Measurements from ENCODE around the gene FRMD3.
A peak's percentile ranks its signal among the peaks of the same experiment; 100 is the strongest.

The FRMD3 gene

DNA sequence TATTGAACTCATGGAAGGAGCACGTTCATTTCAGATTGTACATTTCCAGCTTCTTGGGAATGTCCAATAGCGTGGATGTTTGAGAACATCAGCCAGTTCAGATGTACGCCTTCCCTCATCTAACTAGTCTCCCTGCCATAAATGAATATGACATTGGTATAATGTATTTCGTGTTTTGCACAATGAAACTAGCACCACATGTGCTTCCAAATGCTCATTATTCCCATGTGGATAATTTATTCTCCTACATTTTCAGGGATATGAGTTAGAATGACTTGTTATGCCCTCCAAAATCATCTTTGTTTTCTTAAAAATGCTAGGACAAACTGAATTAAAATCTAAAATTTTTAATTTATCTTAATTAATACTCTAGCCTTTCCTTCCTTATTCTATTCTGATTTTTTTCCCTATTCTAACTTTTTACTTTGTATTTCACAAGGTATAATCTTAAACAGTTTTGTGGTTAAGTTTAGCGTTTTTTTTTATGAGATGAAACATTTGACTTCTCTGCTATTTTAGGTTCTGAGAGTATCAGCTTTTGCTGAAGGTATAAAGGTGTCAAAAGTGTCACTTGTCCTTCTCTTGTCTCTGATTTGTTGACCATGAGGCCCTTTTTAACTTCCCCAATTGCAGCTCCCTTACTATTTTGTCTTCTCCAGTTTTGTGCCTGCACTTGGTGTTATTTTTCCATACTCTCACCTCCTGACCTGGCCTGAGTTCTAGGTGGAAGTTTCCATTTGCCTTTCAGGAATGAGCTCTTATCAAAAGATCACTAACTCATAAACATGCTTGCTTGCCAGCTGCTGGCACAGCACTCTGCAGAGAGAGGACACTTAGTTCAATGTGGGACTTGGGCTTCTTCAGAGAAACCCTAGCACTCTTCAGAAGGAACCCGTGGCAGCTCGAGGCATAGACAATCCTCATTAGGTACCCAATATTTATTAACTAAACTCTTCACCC lies 106.8 kb downstream of the FRMD3 start:
- DNase-seq, result no peak

DNA sequence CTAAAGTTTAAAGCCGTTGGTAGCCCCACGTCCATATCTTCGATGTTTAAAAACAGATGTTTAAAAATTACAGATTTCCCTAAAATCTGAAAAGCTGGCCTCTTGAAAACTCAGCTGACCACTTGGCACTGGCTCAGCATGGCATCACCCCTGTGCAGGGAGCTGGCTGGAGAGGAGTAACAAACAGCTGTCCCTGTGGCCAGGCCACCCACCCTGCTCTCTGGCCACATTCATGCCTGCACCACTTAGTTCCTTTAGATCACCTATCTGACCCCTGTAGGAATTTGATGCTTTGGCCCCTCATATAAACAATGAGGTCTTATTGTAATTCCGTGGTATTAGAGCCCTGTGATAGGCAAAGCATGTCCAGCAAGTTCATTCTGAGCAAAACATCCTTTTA lies 107.5 kb downstream of the FRMD3 start:
- DNase-seq, result no peak

DNA sequence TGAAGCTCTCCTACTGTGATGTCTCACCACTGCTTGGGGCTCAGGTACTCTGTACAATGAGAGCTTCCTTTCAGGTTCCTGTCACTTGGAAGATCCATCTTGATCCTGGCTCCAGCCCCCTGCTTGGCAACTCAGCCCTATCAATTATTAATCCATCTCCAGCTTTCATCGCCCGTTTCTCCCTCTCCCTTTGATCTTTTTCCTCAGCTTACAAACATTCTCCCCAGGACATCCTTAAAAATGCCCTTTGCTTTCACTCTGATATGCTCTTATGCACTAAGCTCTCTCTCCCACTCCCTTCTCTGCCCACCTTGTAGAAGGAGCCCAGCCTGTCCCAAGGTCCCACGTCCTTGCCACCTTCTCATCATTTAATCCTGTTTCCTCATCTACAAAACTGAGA lies 109.0 kb downstream of the FRMD3 start:
- no peak for DNase-seq

DNA sequence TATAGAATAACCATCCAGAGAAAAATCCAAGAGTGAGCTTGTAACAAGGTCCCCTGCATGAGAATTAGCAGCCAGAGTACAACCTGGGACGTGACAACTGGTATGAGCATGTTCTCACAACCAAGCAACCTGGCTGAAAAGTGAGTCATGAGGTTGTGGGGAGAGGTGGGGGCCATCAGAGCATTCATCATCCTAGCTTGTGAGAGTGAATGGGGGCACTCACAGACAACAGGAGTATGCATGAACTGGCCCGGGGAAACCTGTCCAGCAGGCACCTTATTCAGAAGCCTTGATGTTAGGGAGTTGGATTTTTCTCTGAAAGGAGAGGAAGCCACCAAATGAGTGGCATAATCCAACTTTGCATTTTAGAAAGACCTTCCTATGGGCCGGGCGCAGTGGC lies 113.0 kb downstream of the FRMD3 start:
- DNase-seq, result peak; percentile 2

DNA sequence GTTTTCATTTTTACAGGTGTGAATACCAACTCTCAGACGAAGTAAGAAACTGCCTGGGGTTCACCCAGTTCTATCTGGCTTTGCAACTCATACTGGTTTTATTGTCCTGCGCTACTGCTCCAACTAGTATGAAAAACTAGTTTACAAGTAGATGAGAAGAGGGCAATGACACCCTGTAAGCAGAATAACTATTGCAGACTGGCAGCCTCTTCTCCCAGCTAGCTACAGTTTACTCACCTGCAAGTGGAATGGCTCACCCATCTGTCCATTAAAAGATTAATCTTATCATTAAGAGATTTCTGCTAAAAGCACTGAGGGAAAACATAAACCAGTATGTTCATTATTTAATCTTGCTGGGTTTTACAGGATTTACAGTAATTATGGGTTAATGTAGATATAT lies 113.4 kb downstream of the FRMD3 start:
- DNase-seq, result no peak

DNA sequence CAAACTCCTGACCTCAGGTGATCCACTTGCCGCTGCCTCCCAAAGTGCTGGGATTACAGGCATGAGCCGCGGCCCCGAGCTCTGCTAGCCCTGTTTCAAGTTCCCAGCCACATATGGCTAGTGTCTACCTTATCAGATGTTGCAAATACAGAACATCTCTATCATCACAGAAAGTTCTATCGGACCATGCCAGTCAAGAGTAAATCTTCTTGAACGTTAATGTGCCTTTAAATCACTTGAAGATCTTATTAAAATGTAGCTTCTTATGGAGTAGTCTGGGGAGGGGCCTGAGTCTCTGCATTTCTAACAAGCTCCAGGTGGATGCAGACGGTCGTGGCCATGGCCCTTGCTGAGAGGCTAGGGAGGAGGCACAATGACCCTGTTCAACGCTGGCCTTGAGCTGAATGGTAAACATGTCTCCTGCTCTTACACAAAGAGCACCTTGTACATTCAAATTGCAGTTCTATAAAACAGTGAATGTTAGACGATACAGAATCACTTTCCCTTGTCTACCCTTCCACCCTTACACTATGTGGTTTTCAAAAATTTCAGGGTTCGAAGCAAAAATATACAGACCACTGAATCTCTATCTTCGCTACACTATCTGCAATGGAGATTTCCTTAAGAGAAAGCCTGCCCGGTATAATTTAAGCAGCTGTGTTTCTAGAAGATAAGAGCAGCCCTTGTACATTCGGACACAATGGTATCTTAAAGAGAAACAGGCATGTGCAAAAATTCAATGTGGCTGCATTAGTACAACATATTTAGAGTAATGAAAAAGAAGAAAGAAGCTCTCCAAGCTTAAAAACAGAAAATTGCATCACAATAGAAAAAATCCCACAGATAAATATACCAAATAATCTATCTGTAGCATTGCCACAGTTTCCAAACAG lies 114.1 kb downstream of the FRMD3 start:
- no peak for DNase-seq

DNA sequence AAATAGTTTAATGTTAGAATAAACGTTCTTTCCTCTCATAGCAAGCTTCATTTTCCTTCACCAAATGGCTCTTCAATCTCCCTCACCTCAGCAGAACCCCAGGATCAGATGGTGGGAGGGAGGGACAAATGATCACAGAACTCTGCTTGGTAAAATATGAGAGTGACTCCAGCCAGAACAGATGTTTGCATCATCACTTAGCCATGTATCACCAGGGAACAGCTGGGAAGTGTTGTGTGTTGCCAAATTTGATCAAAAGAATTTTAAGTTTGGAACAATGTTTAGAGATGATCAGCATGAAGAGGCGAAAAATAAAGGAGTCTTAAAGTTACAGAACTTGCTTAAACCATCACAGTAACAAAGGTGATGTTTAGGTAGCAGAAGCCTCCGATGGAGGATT lies 115.7 kb downstream of the FRMD3 start:
- no peak for DNase-seq

DNA sequence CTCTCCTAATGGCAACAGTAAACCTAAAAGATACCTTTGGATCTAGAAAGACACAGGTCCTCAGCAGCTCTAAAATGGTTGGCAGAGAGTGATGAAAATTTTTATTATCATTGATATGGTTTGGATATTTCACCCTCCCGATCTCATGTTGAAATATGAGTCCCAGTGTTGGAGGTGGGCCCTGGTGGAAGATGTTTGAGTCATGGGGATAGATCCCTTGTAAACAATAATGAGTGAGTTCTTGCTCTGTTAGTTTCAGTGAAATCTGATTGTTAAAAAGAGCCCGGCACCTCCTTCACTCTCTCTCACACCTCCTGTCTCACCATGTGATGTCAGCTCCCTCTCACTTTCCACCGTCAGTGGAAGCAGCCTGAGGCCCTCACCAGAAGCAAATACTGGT lies 117.7 kb downstream of the FRMD3 start:
- no peak for DNase-seq

DNA sequence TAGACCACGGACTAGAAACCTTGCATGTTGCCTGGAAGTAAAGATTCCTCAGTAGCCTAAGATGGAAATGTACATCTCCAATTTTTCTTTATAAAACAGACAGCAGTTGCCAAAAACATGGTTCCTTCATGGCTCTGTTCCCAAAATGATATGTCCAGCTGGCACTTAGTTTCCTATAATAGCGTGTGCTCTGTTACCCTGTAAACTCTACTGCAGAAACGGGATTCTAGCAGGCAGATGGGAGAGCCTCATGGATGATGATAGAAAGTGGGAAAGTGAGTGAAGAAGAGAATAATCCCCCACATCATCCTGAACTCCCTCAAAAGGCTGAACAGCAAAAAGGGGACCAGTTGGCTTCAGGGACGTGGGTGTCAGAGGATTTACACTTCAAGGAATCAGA lies 118.2 kb downstream of the FRMD3 start:
- no peak for DNase-seq

DNA sequence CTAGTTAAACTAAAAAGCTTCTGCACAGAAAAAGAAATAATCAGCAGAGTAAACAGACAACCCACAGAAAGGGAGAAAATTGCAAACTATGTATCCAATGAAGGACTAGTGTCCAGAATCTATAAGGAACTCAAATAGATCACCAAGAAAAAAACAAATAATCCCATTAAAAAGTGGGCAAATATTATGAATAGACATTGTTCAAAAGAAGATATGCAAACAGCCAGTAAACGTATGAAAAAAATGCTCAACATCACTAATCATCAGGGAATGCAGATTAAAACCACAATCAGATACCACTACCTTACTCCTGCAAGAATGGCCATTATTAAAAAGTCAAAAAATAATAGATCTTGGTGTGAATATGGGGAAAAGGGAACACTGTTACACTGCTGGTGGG lies 119.9 kb downstream of the FRMD3 start:
- DNase-seq, result no peak

DNA sequence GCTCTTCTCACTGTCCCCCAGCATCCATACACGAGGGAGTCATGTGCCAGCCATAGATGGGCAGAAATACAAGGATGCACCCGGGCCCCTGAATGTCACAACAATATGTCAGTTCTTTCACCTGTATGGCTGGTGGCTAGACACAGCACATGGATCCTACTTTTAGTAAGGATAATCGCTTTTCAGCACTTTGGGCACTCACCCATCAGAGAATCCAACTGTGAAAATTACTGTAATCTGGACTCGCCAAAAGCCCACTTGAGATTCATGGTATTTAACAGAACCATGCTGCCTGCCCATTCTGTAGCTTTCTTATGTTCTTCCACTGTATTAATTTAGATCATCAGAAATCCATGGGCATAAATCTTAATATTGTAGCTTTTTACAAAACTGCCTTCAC lies 124.8 kb downstream of the FRMD3 start:
- no peak for DNase-seq

DNA sequence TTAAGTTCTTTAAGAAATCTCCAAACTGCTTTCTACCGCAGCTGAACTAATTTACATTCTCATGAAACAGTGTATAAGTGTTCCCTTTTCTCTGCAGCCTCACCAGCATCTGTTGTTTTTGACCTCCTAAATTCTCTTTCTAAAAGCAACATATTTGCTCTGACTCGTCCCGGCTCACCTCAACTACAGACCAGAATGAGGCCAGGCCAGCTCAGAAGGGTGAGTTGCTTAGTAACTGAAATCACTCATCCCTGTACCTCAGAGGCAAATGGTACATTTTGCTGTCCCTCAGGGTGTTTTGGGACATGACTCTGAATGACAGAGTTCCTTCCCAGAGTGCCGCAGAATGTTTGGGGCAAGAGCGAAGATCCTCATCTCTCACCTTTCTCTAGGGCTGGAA lies 127.5 kb downstream of the FRMD3 start:
- no peak for DNase-seq

DNA sequence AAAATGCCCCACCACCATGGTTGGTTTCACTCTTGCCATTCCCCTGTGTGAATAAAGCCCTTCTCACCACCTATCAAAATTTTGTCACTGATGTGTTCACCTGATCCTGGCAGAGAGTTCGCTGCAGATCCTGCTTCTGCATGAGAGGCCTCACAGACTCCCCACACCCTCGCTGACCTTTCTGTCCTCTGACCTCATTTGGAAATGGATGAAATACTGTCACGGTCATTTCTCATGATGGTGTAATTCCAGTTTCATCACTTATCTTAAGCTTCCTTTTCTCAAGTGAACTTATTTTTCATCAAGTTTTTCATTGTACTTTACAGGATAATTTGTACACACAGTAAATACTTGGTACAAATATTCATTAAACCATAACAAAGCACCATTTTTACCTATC lies 131.3 kb downstream of the FRMD3 start:
- no peak for DNase-seq

DNA sequence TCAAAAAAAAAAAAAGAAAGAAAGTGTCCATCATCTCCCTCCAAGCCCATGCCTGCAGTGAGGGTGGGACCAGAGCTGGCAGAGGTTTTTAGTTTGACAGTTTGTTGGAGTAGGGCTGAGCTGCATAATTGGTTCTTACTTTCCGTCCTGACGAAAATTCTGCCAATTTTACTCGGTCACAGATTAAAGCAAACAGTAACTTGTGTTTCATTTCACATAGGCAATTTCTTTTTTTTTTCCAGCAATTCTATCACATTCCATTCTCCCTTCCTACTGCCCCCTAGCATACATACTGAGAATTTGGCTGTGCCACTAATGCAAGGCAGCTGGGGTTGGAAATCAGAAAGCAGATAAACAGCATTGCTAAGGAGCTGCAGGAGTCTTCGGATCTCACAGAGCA lies 132.4 kb downstream of the FRMD3 start:
- DNase-seq, result no peak

DNA sequence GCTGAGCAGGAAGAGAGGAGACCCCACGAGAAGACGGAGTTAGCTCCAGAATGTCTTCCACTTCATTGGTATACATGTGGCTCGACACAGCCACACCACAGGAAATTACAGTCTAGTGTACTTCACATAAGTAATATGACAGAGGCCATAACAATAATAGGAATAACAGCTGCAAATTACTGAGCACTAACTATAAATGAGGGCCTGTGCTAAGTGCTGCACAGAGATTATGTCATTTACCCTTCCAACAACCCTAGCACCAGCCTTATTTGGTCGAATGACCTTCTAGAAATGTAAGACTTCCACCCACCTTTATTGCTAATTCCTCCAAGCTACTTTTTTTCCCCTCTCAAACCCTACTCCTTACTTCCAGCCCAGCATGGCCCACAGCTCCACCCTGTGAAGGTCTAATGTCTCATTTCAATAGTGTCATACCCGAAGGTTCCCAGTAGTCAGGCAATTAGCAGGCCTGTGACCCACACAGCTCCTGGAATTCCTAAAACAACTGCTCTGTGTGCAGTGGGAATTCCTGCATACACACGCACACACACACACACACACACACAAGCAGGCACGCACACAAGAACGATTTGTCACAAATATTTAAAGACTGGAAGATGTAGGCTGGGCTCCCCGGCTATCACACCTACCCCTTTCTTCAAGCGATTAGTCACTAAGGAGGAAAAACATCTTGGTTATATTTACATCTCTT lies 134.5 kb downstream of the FRMD3 start:
- DNase-seq, result no peak

DNA sequence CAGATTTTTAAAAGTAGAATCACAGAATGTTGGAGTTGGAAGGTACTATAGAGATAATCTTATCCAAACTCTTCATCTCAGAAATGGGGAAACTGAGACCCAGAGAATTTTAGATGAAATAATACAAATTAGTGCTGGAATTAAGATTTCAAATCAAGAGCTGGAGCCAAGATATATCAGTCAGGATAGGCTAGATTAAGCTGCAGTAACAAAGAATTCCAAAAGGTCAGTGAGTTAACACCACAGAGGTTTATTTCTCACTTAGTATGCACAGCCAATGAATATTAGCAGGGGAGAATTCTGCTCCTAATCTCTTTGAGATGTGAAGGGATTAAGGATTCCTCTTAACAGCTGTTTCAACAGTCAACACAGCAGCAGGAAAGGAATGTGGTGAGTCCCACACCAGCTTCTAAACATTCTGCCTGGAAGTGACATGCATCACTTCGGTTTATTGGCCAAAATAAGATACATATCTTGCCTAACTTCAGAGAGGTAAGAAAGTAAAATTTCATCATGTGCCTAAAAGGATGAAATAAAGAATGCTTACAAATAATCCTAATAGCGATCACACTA lies 136.8 kb downstream of the FRMD3 start:
- DNase-seq, result no peak

DNA sequence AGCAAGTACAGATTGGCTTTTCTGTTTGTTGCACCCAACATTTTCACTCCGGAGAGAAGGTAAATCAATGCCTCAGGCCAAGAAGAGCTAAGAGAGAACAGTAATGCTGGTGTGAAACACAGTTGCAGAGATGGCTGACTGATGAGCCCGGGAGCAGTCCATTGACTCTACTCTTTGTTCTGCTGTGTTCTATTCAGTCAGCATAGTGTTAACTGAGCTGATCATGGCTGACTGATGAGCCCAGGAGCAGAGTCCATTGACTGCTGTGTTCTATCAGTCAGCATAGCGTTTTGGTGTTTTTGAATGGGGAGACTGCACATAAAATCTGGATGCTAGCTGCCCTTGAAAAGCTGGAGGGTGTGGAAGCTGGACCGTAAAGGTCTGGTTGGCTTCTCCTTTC lies 141.4 kb downstream of the FRMD3 start:
- DNase-seq, result no peak

DNA sequence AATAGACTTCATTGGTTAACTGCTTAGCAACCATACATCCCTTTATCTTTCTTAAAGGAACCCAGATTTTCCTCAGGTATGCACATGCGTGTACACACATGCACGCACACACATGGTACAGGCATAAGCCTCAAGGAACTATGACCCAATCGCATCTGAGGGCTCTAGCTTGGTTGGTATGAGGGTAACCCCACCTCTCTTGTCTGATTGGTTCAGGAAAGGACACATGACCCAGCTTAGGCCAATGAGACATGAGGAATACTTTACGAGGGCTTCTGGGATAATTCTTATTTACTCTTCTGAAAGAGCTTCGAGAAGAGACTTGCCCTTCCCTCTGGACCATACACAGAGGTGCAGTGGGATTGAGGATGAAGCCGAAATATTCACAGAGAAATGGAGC lies 141.9 kb downstream of the FRMD3 start:
- no peak for DNase-seq

DNA sequence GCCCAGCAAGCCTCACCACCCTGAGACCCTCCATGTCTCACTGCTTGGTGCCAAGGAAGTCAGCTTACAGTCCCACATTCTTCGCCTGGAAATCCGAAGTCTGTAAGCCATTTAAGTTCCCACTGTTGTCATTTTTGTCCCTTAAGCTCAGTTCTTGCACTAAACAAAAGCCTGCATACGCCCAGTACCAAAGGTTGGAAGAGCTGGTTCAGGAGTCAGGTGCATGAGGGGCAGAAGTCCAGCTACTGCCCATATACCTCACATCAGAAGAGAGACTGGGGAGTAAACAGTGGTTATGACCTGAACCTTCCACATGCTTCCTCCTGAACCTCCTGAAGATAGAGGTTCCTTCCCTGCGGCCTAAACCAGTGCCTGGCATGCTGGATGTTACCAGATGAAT lies 146.0 kb downstream of the FRMD3 start:
- DNase-seq, result no peak

DNA sequence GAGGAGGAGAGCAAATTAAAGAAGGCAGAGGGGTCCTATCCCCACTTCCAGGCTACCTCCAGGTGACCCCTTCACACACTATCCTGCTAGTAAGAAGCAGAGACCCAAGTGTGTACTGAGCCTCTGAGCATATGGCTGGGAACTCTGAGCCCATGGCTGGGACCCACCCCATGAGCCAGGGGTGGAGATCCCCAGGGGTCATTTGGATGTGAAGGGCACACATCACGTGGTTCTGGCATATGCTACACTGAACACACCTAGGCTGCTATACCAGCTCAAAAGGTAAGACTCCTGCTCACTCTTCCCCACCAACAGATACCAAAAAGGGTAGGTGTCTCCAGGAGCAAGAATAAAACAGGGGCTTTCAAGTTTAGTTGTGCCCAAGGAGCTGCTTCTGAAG lies 149.9 kb downstream of the FRMD3 start:
- no peak for DNase-seq

DNA sequence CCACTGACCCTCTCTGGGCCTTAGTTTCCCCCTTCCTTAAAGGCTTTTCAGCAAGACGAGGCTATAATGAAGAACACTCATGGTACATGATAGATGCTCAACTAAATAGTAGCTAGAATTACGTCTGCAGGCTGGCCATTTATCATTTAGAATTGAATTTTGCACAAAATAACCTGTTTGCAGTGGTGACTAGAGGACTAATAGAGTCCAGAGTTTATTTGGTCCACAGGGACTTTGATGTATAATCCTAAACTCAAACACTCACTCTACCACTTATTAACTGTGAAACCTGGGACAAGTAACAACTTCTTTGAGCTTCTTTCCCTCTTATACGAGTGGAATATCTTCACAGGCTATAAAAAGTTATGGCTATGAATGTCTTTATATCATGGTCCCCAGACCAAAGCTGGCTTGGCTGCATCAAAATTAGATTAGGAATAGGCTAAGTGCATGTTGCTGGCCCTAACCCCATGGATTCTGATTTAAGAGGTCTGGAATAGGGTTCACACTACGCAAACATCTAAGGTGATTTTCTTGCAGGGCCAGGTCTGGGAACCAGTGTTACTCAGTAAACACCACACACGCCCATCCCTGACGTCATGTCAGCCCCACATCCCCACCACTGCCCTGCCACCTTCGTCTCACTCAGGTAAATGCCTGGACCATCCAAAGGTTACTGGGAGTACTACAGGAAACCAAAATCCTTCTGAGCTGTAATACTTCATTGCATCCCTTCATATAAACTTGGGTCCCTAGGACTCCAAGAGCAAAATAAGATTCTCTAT lies 150.6 kb downstream of the FRMD3 start:
- no peak for DNase-seq

DNA sequence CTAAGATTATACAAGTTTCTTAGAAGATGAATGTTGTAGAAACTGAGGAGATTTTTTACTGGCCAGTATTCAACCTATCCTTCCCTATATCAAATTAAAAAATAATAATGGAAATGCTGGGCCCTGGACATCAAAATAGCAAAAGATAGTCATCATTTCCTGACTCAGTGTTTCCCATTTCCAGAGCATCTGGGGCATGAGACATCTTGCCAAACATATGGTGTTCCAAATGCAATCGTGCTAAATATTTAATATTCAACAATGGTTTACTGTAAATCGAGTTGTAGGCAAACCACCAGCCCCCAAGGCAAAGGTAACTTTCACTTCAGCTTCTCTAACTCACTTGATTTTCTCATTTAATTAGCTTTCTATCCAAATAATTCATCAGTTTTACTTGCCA lies 152.9 kb downstream of the FRMD3 start:
- DNase-seq, result no peak
